Activated CD4-positive, alpha-beta T cell treated with anti-CD3 and anti-CD28 coated beads, Interleukin-2, amount 10 ng/mL, durations not matched to agents 7 days and 5 days (primary cell): ENCODE results near the gene SYNJ2. TPM values are rescaled to one million over a fixed set of nuclear protein-coding genes. Genes with fewer than 3 reads are reported as not detected.
A peak's percentile ranks its signal among the peaks of the same experiment; 100 is the strongest.
"Not testable (repeated sequence)": the region's sequence is repeated elsewhere in the genome, so short reads cannot be mapped to it uniquely, and the experiment has no call there.

Source experiments
- CTCF ChIA-PET: fragments of 350-600 bp; sonication (Branson Sonifier 250); formaldehyde crosslinking; loops from one replicate; lab custom pipeline; 2021; ENCODE audit warnings: antibody characterized with exemption; lab: Charles Lee
- POLR2A ChIA-PET: fragments of 350-600 bp; sonication (Branson Sonifier 250); formaldehyde crosslinking; loops from one replicate; lab custom pipeline; 2021; ENCODE audit warnings: antibody characterized with exemption; lab: Charles Lee
- DNase-seq: peaks from one replicate; pipeline ENCODE4 v3.0.0-alpha.2; 2020
- H3K27ac Mint-ChIP-seq: one replicate; pipeline ENCODE4 v1.8.0; 2021; ENCODE audit warnings: mild to moderate bottlenecking, moderate library complexity, mixed read lengths
- H3K27me3 Mint-ChIP-seq: one replicate; pipeline ENCODE4 v1.8.0; 2021; ENCODE audit warnings: mixed read lengths
- H3K36me3 Mint-ChIP-seq: one replicate; pipeline ENCODE4 v1.8.0; 2021; ENCODE audit warnings: low read depth, mixed read lengths
- H3K4me1 Mint-ChIP-seq: one replicate; pipeline ENCODE4 v1.8.0; 2021; ENCODE audit warnings: mixed read lengths
- H3K4me3 Mint-ChIP-seq: one replicate; pipeline ENCODE4 v1.8.0; 2021; ENCODE audit warnings: mild to moderate bottlenecking, moderate library complexity, mixed read lengths
- H3K9me3 Mint-ChIP-seq: one replicate; pipeline ENCODE4 v1.8.0; 2021; ENCODE audit warnings: mixed read lengths
- total RNA-seq, 2 experiments: library from RNA; stranded (reverse); gene quantifications; one replicate each; pipeline ENCODE4 v1.2.3, GENCODE V29; 2021

Gene SYNJ2
- total RNA-seq, 2 experiments from 2014 or later: 35.8 to 39.0 TPM

GRCh38 chr6:157961832-157962575 lies 19.7 kb upstream of the SYNJ2 start:
- ChIA-PET CTCF (interaction anchor here (0.6 to 1.6 kb wide), 4 partner anchors 10 to 250 kb away, joined by 3 to 5 read pairs (median 4); no protein-coding TSS in a partner anchor), POLR2A (no interaction called here)
- no peak for DNase-seq
- H3K36me3 Mint-ChIP-seq: peaks cover 19% of the 10 kb centered on the region
- H3K27ac Mint-ChIP-seq: peak overlapping the region; percentile 91
- peak overlapping the region; percentile 50 for H3K4me3 Mint-ChIP-seq
- H3K4me1 Mint-ChIP-seq: peaks cover 29% of the 10 kb centered on the region
- H3K27me3 Mint-ChIP-seq: no peaks in the 10 kb centered on the region
- peaks cover 25% of the 10 kb centered on the region for H3K9me3 Mint-ChIP-seq

GRCh38 chr6:157962601-157963302 lies 18.9 kb upstream of the SYNJ2 start:
- Mint-ChIP-seq H3K36me3 (peaks cover 19% of the 10 kb centered on the region), H3K27me3 (no peaks in the 10 kb centered on the region), H3K9me3 (peaks cover 24% of the 10 kb centered on the region), H3K4me3 (peak overlapping the region; percentile 50), H3K27ac (peak overlapping the region; percentile 91), H3K4me1 (peaks cover 29% of the 10 kb centered on the region)
- ChIA-PET CTCF (interaction anchor here (0.6 to 2.1 kb wide), 7 partner anchors 9 to 249 kb away, joined by 3 to 6 read pairs (median 4); no protein-coding TSS in a partner anchor), POLR2A (interaction anchor here (0.5 kb wide), 1 partner anchor 110 kb away, joined by 3 read pairs; no protein-coding TSS in a partner anchor)
- DNase-seq: peak; percentile 24

GRCh38 chr6:157964100-157964499 lies 17.6 kb upstream of the SYNJ2 start:
- H3K4me1 Mint-ChIP-seq: peaks cover 31% of the 10 kb centered on the region
- ChIA-PET CTCF (interaction anchor here (0.5 to 2.1 kb wide), 3 partner anchors 12 to 16 kb away, joined by 3 to 6 read pairs (median 3); no protein-coding TSS in a partner anchor), POLR2A (no interaction called here)
- H3K4me3 Mint-ChIP-seq: peak overlapping the region; percentile 5
- H3K36me3 Mint-ChIP-seq: peaks cover 12% of the 10 kb centered on the region
- no peak for DNase-seq
- H3K27ac Mint-ChIP-seq: peak overlapping the region; percentile 91
- peaks cover 16% of the 10 kb centered on the region for H3K9me3 Mint-ChIP-seq
- H3K27me3 Mint-ChIP-seq: no peaks in the 10 kb centered on the region

- no peak overlapping the region for H3K4me3 Mint-ChIP-seq
These were observed 16.3 kb upstream of the SYNJ2 start for GRCh38 chr6:157965387-157965786.

GRCh38 chr6:157966589-157966977 lies 15.1 kb upstream of the SYNJ2 start:
- Mint-ChIP-seq H3K4me1 (peaks cover 33% of the 10 kb centered on the region), H3K9me3 (peaks cover 3% of the 10 kb centered on the region), H3K27ac (no peak overlapping the region), H3K4me3 (no peak overlapping the region), H3K36me3 (peaks cover 4% of the 10 kb centered on the region), H3K27me3 (peaks cover 12% of the 10 kb centered on the region)
- CTCF ChIA-PET: interaction anchor here (0.7 to 2.3 kb wide), 4 partner anchors 13 to 750 kb away, joined by 3 to 7 read pairs (median 4); partner anchors contain the start of gene SYNJ2
- POLR2A ChIA-PET: no interaction called here
- no peak for DNase-seq

More at GRCh38 chr6:157965387-157965786, 16.3 kb upstream of the SYNJ2 start:
- Mint-ChIP-seq H3K27ac (no peak overlapping the region), H3K9me3 (peaks cover 6% of the 10 kb centered on the region), H3K36me3 (peaks cover 4% of the 10 kb centered on the region), H3K27me3 (peaks cover under 1% of the 10 kb centered on the region), H3K4me1 (peaks cover 34% of the 10 kb centered on the region)
- POLR2A ChIA-PET: no interaction called here
- CTCF ChIA-PET: interaction anchor here (0.7 kb wide), 1 partner anchor 643 kb away, joined by 3 read pairs; no protein-coding TSS in a partner anchor
- DNase-seq: no peak

GRCh38 chr6:157967020-157967419 lies 14.6 kb upstream of the SYNJ2 start:
- Mint-ChIP-seq H3K36me3 (peaks cover 4% of the 10 kb centered on the region), H3K27ac (no peak overlapping the region), H3K27me3 (peaks cover 14% of the 10 kb centered on the region), H3K4me1 (peaks cover 28% of the 10 kb centered on the region), H3K4me3 (no peak overlapping the region), H3K9me3 (peaks cover 3% of the 10 kb centered on the region)
- DNase-seq: no peak
- ChIA-PET POLR2A (no interaction called here), CTCF (interaction anchor here (0.7 to 2.3 kb wide), 4 partner anchors 13 to 749 kb away, joined by 3 to 7 read pairs (median 4); partner anchors contain the start of gene SYNJ2)

GRCh38 chr6:157967486-157967885 lies 14.2 kb upstream of the SYNJ2 start:
- H3K4me3 Mint-ChIP-seq: no peak overlapping the region
- ChIA-PET POLR2A (no interaction called here), CTCF (interaction anchor here (0.5 to 2.3 kb wide), 5 partner anchors 12 to 749 kb away, joined by 3 to 7 read pairs (median 4); no protein-coding TSS in a partner anchor)

GRCh38 chr6:157972177-157972576 lies 9.5 kb upstream of the SYNJ2 start:
- H3K27ac Mint-ChIP-seq, POLR2A ChIA-PET, DNase-seq, H3K36me3 Mint-ChIP-seq, H3K4me1 Mint-ChIP-seq, H3K9me3 Mint-ChIP-seq, H3K4me3 Mint-ChIP-seq: not testable (repeated sequence)
- CTCF ChIA-PET: interaction anchor here (1.0 kb wide), 1 partner anchor 9 kb away, joined by 3 read pairs; no protein-coding TSS in a partner anchor
- peaks cover 17% of the 10 kb centered on the region for H3K27me3 Mint-ChIP-seq

More at GRCh38 chr6:157967486-157967885, 14.2 kb upstream of the SYNJ2 start:
- Mint-ChIP-seq H3K4me1 (peaks cover 25% of the 10 kb centered on the region), H3K27me3 (peaks cover 16% of the 10 kb centered on the region), H3K9me3 (peaks cover 3% of the 10 kb centered on the region), H3K27ac (no peak overlapping the region), H3K36me3 (peaks cover 4% of the 10 kb centered on the region)
- no peak for DNase-seq

GRCh38 chr6:157974341-157974894 lies 7.2 kb upstream of the SYNJ2 start:
- Mint-ChIP-seq H3K4me1 (peaks cover 9% of the 10 kb centered on the region), H3K27ac (no peak overlapping the region), H3K4me3 (no peak overlapping the region), H3K27me3 (peaks cover 23% of the 10 kb centered on the region), H3K36me3 (no peaks in the 10 kb centered on the region), H3K9me3 (no peaks in the 10 kb centered on the region)
- ChIA-PET CTCF (no interaction called here), POLR2A (no interaction called here)
- no peak for DNase-seq

- H3K4me3 Mint-ChIP-seq: no peak overlapping the region
- CTCF ChIA-PET: no interaction called here
These were observed 6.7 kb upstream of the SYNJ2 start for GRCh38 chr6:157974967-157975366.

GRCh38 chr6:157975456-157975855 lies 6.2 kb upstream of the SYNJ2 start:
- H3K9me3 Mint-ChIP-seq: no peaks in the 10 kb centered on the region
- H3K4me3 Mint-ChIP-seq: no peak overlapping the region
- H3K27me3 Mint-ChIP-seq: peaks cover 24% of the 10 kb centered on the region
- ChIA-PET CTCF (interaction anchor here (1.2 kb wide), 1 partner anchor 51 kb away, joined by 3 read pairs; no protein-coding TSS in a partner anchor), POLR2A (no interaction called here)
- DNase-seq: no peak
- H3K4me1 Mint-ChIP-seq: peaks cover 19% of the 10 kb centered on the region
- no peaks in the 10 kb centered on the region for H3K36me3 Mint-ChIP-seq
- H3K27ac Mint-ChIP-seq: no peak overlapping the region

More at GRCh38 chr6:157974967-157975366, 6.7 kb upstream of the SYNJ2 start:
- H3K27ac Mint-ChIP-seq: no peak overlapping the region
- POLR2A ChIA-PET: no interaction called here
- peaks cover 24% of the 10 kb centered on the region for H3K27me3 Mint-ChIP-seq
- H3K9me3 Mint-ChIP-seq: no peaks in the 10 kb centered on the region
- no peaks in the 10 kb centered on the region for H3K36me3 Mint-ChIP-seq
- no peak for DNase-seq
- H3K4me1 Mint-ChIP-seq: peaks cover 14% of the 10 kb centered on the region
